Activated CD8-positive, alpha-beta memory T cell treated with anti-CD3 and anti-CD28 coated beads, Interleukin-2, amount 50 U/mL, for 4 hours (primary cell): Measurements from ENCODE around the gene CX3CR1.
"Not testable (repeated sequence)": the region's sequence is repeated elsewhere in the genome, so short reads cannot be mapped to it uniquely, and the experiment has no call there.

Source experiments
- DNase-seq: peaks from one replicate; pipeline ENCODE4 v3.0.0-alpha.2; 2020

The CX3CR1 gene

DNA sequence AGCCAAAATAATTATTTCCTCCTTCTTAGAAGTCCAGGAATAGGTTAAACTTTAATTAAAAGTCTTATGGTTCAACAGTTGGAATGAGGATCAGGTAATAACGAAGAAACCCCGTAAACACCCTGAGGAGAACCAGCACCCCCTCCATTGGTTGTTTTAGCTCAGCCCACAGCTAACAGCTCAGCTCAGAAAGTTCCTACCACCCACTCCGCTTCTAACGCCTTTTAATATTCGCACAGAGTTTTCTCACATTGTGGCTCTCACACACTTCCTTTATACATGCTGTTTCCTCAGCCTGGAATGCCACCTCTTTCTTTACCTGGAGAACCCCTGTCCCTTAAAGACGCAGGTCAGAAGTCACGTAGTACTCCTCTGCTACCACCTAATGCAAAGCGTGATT lies 17.0 kb downstream of the CX3CR1 start:
- no peak for DNase-seq

DNA sequence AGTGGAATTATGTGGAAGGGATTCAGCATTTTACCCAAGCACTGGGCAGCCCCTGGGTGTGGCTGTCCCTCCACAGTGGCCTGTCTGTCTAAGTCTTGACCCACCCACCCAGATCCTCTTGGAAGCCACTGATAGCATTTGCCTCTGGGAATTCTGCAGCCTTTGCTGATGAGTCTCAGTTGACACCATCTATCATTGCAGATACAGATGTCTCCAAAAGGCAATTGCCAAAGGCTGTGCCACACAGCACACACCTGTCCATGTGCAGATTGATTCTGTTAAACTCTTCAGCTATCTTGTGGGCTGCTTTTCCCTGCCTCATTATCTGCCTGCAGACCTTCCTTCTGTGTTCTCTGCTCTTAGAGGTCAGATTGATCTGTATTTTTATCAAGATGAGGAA lies 18.1 kb downstream of the CX3CR1 start:
- no peak for DNase-seq

DNA sequence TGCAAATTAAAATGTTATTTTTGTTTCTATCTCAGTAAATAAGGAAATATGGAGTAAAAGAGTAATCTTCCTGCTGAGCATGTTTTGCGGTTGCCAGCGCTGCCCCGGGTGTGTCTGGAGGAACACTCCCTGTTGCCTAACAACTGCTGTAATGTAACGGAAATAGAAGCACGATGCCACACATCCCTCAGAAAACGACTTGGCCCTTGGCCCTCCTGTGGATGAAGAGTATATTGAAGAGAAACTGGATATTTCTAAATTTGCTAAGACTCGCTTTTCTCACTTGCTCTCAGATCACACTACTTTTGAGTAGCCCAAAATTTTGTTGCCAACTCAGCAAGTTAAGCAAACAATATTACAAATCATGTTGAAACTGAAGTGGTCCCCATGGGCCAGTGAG lies 18.9 kb downstream of the CX3CR1 start:
- DNase-seq: peak; percentile 31

DNA sequence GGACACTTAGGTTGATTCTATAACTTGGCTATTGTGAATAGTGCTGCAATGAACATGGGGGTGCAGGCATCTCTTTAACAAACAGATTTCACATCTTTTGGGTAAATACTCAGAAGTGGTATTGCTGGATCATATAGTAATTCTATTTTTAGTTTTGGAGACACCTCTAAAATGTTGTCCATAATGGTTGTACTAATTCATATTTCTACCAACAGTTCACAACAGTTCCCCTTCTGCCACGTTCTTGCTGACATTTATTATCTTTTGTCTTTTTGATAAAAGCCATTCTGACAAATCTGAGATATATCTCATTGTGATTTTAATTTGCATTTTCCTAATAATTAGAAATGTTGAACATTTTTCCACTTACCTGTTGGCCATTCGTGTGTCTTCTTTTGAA lies 19.5 kb downstream of the CX3CR1 start:
- no peak for DNase-seq

DNA sequence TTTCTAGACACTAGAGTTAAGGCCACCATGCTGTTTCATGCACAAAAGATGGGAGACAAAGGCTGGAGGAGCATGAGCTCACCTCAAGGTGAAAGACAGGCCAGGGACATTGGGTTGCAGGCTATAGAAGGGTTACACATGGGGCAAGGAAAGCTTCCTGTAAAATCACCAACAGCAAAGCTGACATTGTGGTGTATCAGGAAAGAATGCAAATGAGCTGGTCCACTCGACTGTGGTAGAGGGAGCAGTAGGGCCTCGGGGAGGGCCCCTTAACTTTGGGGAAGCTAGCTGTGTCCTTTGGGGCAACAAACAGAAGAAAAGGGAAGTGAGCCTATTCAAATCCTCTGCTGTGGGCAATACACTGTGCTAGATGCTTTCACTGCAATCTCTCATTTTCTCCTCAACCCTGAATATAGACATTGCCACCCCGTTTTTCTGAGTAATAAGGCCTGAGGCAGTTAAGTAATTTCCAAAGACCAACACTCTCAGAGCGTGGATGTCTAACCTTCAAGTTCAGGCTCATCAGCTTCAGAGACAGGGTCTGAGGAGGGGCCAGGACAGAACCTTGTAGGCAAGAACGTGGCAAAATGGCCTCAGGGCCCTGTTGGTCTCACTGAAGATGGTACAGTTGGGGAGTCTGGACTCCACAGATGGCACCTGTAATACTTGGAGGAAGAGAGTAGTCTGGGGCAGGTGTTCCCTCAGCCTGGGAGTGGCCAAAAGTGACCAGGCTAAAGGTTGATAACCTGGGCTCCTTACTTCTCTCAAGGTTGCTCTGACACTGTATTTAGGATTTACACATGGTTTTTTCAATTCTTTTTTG lies 24.1 kb downstream of the CX3CR1 start:
- no peak for DNase-seq

DNA sequence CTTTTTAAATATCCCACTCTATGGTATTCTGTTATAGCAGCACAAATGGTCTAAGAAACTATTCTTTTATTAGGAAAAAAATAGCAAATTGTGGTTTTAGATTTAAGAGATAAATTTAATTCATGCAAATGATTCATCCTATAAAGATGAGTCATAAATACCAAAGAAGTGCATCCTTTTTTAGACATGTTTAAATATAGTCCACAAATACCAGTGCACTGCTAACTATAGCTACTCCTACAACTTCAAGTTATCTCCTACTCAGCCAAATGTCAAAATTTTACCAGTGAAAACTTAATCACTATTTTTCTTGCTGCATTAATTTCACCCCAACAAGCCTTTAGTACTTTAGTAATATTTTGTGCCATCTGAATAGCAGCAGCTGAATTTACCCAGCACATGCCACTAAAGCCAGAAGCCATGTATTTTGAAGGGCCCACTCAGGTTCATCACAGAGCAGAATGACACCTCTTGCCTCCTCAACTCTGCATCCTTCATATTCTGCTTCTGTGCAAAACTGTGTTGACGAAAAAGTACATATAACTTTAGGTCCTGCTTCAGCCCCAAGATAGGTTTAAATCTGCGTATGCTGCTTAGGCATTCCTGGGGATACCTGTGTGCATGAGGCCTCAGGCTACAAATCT lies 24.9 kb downstream of the CX3CR1 start:
- DNase-seq: no peak

DNA sequence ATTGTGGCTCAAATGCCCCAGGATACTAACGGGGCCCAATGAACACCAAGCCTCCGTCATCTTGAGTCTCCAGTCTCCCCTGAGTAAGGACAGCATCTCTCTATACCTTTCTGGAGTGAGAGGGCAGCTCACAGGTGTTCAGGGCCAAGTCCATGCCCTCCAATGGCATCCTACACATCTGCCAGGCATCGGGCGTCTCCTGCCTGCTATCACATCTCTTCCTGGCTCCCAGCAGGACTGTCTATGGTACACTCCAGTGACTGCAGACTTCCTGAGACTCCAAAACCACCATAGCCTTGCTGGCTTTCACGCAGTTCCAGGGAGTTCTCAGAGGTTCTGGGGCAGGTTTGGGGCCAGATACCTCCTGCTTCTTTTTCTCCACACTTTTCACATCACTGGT lies 28.3 kb downstream of the CX3CR1 start:
- no peak for DNase-seq

DNA sequence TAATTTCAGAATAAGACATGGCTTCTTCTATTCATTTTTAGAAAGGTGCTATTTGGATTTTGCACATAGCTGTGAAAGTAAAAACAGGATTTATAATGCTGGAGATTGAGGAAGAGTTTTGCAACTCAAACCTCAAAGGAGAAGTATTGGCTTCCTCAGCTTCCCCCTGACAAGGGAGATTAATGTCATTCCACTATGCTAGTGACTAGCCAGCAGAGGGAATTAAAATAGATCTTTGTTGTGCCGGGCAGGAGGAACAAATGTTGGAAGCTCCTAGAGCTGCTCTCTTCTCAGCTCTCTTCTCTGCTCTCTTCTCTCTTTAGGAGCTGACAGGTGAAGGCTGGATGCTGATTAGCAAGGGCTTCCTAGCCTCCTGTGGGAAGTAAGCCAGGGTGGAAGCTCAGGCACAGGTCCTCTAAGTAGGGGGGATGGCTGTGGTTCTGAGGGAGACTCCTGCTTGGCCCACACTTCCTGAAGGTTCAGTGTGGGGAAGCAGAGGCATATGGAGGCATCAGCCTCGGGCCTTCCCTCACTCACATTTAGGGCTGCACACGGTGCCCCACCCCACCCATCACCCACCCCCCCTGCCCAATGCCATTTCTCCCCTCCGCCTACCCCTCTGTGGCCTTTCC lies 29.6 kb downstream of the CX3CR1 start:
- DNase-seq: no peak

DNA sequence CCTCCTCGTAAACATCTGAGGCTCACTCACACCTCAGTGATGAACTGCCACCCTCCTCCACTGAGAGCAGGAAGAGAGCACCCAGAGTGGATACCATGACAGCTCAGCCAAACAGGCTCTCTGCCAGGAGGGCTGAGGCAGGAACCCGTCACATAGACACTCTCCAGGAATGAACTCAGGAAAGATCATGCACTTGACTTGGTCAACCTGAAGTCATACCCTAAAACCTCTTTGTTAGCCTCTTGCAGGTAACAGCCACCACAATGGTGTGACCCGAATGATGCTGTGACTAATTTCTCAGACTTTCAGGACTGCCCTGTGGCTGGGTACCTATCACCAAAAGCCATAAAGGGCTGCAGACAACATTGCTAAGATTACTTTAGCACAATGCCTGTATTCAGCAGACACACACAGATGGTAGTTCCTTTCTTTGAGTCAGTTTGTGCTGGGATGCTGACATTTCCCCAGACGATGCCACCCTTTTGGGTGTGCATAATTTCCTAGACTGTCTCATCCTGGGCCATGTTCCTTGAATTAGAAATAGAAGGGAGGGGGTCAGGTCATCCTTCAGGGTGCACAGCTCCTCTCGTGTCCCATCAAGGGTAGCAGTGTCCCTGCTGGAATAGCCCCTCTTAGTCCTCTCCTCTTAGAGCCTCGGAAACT lies 30.3 kb downstream of the CX3CR1 start:
- no peak for DNase-seq

DNA sequence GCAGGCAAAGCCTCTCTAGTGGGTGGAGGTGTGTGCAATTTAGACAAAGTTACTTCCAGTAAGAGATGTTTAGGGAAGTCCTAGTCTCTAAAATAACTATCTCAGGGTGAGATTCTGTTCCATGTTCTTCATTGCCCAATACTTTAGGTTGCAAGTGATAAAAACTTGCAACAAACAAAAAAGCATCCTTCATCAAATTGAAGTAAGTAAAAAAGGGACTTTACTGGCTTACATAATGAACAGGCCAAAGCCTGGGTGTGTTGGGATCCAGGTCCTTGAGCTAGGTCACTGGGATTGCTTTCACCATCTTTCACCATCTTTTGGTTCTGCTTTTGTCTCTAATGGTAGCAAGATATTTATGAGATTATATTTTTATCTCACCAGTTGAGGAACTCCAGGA lies 38.3 kb downstream of the CX3CR1 start:
- no peak for DNase-seq

DNA sequence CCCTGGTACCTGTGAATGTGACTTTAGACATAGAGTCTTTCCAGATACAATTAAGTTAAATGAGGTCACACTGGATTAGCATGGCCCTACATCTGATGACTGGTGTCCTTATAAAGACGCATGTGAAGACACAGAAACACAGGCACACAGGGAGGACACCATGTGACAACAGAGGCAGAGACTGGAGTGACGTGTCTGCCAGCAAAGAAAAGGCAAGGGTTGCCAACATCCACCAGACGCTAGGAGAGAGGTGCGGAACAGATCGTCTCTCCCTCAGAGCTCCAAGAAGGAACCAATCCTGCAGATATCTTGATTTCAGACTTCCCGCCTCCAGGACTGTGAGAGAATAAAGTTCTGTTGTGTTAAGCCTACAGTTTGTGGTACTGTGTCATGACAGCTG lies 42.8 kb downstream of the CX3CR1 start:
- DNase-seq: no peak

DNA sequence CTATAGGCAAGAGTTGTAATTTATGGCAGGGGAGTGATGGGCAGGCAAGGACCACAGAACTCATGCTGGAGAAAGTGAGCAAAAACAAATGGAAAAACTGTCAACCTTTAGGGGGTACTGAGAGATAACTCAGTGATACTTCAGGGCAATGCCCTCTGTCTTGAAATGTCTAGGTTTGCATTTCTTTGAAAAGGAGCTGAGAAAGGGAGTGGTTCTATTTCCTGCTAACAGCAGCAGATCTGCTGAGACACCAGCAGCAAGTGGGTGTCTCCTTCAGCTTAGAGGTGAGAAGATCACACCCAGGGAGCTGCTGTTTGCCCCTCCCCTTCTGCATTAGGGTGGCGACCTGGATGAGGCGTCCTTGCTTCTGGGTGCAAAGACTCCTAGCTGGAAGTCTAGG lies 45.2 kb downstream of the CX3CR1 start:
- DNase-seq: peak; percentile 23

DNA sequence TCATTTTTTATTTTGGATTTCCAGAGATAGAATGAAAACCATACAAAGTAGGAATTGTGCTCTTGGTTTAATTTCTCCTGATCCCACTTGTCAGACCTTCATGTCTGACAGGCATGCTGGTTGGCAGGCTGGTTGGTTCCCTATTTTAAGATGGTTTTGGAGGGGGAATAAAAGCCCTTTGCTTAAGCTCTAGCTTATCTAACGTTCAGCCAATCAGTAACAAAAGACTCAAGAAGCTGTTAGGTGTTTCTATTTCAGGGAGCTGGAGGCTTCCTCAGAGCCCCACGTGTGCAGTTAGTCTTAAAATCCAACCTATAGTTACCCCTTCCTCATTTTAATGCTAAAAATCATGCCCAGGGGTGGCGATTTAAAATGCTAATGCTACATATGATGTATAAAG lies 47.0 kb downstream of the CX3CR1 start:
- no peak for DNase-seq

DNA sequence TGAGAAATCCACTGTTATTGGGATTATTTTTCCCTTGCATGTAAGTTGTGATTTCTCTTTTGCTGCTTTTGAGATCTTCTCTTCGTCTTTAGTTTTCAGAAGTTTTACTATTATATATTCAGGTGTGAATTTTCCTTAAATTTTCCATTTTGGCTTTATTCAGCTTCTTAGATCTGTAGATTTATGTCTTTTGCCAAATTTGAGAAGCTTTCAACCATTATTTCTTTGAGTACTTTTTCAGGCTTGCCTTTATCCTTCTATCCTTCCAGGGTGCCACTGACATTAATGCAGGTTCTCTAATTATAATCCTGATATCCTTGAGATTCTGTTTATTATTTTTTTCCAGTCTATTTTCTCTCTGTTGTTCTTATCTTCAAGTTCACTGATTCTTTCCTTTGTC lies 49.4 kb downstream of the CX3CR1 start:
- no peak for DNase-seq

DNA sequence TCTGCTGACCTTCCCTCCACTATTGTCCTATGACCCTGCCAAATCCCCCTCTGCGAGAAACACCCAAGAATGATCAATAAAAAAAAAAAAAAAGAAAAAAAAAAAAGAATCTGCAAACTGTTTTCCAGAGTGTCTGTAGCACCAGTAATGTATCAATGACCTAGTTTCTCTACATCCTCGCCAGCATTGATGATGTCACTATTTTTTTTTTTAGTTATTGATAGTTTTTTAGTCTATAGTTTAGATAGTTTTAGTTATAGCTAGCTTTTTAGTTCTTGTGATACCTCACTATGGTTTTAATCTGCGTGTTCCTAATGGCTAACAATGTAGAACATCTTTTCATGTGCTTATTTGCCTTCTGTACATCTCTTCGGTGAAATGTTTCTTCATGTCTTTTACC lies 51.3 kb downstream of the CX3CR1 start:
- DNase-seq: no peak

DNA sequence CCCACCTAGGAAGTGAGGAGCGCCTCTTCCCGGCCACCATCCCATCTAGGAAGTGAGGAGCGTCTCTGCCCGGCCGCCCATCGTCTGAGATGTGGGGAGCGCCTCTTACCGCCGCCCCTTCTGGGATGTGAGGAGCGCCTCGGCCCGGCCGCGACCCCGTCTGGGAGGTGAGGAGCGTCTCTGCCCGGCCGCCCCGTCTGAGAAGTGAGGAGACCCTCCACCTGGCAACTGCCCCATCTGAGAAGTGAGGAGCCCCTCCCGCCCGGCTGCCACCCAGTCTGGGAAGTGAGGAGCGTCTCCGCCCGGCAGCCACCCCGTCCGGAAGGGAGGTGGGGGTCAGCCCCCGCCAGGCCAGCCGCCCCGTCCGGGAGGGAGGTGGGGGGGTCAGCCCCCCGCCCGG lies 52.2 kb downstream of the CX3CR1 start:
- not testable (repeated sequence) for DNase-seq

DNA sequence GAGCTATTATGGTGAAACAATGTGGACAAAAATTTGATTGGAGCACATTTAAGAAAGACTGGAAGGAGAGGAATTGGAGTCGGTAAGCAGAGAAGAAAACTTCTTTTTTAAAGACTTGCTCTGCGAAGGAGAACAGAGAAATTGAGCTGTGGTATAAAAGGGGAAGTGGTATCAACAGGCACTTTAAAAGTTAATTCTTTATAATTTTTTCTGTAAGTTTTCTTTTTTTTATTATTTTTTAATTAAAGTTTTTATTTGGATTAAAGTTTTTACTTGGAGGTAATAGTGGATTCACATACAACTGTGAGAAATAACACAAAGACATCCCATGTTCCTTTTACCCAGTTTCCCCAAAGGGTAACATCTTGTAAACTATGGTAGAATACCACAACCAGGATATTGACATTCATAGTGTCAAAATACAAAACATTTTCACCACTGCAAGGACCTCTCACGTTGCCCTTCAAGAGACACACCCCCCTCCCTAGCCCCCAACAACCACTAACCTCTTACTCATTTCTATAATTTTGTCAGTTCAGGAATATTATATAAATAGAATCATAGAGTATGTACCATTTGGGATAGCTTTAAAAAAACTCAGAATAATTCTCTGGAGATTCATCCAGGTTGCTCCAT lies 53.6 kb downstream of the CX3CR1 start:
- DNase-seq: no peak

DNA sequence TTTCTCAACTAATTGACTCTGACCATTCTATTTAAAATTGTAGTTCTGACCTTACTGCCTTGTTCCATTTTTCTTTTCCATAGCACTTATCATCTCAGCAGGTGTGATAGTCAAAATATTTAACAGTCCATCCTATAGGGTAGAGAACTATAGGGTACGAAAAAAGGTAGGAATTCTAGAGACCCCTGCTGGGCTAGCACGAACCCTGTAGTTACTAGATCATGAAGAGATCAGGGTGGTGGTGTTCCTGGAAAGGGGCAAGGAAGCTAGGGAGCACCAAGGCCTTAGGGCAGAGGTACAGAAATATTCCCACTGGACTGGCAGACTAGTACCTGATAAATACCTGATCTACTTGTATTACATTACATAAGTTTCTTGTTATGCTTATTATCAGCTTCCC lies 55.5 kb downstream of the CX3CR1 start:
- no peak for DNase-seq

DNA sequence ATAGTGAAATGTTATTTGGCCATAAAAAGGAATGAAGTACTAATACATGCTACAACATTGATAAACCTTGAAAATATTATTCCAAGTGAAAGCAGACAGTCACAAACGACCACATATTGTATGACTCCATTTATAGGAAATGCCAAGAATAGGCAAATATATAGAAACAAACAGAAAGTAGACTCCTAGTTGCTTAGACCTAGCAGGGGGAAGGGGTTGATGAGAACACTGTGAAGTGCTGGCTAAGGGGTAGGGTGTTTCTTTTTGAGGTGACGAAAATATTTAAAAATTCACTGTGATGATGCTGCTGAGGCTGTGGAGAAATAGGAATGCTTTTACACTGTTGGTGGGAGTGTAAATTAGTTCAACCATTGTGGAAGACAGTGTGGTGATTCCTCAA lies 56.9 kb downstream of the CX3CR1 start:
- no peak for DNase-seq

DNA sequence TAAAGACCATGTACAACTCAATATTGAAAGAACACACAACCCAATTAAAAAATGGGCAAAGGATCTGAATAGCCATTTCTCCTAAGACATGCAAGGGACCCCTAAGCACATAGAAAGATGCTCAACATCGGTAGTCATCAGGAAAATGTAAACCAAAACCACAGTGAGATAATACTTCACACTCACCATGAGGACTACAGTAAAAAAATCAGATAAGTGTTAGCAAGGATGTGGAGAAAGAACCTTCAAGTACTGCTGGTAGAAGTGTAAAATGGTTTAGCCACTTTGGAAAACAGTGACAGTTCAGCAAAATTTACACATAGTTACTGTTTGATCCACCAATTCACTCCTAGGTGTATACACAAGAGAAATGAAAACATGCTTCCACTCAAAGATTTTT lies 57.4 kb downstream of the CX3CR1 start:
- DNase-seq: no peak

DNA sequence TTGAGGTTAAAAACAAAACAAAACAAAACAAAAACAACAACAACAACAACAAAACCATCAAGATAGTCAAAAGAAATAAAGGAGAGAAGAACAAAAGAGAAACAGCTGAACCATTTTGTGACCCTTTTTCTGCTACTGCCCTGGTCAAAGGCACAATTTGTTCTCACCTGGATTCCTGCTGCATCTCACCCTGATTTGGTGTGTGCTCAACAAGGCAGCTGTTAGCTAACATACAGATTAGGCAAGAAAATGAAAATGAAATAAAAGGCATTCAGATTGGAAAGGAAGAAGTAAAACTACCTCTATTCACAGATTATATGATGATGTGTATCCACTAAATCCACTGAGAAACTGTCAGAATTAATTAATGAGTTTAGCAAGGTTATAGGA lies 58.7 kb downstream of the CX3CR1 start:
- no peak for DNase-seq

DNA sequence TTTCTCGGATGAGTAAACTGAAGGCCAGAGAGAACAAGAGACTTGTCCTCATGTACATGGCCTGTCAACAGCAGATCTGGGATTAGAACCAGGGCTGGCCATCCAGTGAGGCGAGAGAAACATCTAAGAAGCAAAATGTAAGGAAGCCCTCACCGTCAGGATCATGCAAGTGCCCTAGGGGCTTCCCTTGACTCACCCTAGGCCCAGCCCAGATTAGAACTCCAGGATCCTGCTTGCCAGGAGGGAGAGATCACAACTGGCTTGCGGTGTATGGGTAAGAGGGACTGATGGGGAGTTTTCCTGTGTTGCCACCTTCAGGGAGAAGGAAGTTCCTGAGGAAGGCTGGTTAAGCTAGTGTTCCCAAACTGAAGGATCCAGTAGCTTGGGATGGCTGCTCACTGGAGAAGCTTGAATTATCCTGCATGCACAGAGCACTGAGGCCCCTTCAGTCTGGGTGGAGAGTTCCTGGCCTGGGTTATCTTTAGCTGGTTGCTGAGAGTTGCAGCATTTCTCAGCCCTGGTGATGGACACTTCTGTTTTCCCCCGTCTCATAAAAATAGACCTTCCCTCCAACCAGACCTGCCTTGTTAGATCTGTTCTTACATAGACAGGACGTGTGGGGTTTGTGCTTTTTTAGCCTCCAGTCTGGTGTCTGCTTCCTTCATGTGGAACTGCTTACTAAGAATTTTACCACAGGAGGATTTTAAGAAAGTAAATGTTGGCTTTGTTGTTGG lies 59.3 kb downstream of the CX3CR1 start:
- DNase-seq: no peak

DNA sequence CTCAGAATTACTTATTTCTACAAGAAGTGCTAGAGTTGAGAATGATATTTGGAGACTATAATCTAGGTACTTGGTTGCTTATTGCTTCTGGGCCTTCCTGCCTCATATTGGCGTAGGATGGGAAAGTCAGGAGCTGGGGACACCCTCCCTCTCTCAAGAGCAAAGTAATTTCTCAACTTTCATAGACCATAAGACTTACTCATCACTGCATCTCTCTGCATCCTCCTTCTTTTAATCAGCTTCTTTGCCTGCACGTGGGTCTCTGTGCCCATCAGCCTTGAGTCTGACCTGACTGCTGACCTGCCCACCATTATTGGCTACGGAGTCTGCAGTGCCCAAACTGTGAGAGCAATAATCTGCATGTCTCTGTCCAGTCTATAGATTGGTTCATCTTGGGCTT lies 60.1 kb downstream of the CX3CR1 start:
- no peak for DNase-seq
